ENCODE data around the gene CD151.

Gene CD151

GRCh38 chr11:812390-812789 is 20.4 kb upstream of the CD151 start:
- Histone ChIP-seq H3K27ac (ENCODE audit: low read depth, low read length, poor library complexity, severe bottlenecking) (no peak overlapping the region), H3F3A (ENCODE audit: insufficient read depth, low read length) (peaks cover under 1% of the 10 kb centered on the region; the same call in 1 of the 2 replicates), H3K4me2 (ENCODE audit: low read length) (no peak overlapping the region), H3K27me3 (ENCODE audit: insufficient read depth, low read length) (no peaks in the 10 kb centered on the region), H3K36me3 (ENCODE audit: insufficient read depth, low read length) (peaks cover 57% of the 10 kb centered on the region), H3K9ac (ENCODE audit: low read length) (no peak overlapping the region), H4K20me1 (ENCODE audit: insufficient read depth, low read length) (no peaks in the 10 kb centered on the region), H3K4me3 (ENCODE audit: low read depth, low read length, poor library complexity, severe bottlenecking) (no peak overlapping the region), H3K4me1 (ENCODE audit: insufficient read depth, low read length, severe bottlenecking) (peaks cover 30% of the 10 kb centered on the region), H3K9me3 (ENCODE audit: low read length) (no peaks in the 10 kb centered on the region), H3K9me2 (ENCODE audit: low read depth, low read length) (no peaks in the 10 kb centered on the region), H2AFZ (ENCODE audit: low read length) (no peak overlapping the region), H3K79me2 (ENCODE audit: insufficient read depth, low read length) (peaks cover 15% of the 10 kb centered on the region)
- TF ChIP-seq CTCF (IDR thresholded peaks at IDR 0.05; ENCODE audit: low read length) = no peak
- TF ChIP-seq EZH2 (IDR thresholded peaks at IDR 0.05; ENCODE audit: borderline replicate concordance, low read length) = no peak

GRCh38 chr11:813072-813455 is 19.7 kb upstream of the CD151 start:
- no peak overlapping the region for H3K27ac ChIP-seq (ENCODE audit: low read depth, low read length, poor library complexity, severe bottlenecking)
- no peak for TF ChIP-seq CTCF (IDR thresholded peaks at IDR 0.05; ENCODE audit: low read length)
- no peak for TF ChIP-seq EZH2 (IDR thresholded peaks at IDR 0.05; ENCODE audit: borderline replicate concordance, low read length)
- no peaks in the 10 kb centered on the region for H3K27me3 ChIP-seq (ENCODE audit: insufficient read depth, low read length)
- no peaks in the 10 kb centered on the region for H4K20me1 ChIP-seq (ENCODE audit: insufficient read depth, low read length)
- H3K9me2 ChIP-seq (ENCODE audit: low read depth, low read length) = no peaks in the 10 kb centered on the region
- H3K36me3 ChIP-seq (ENCODE audit: insufficient read depth, low read length) = peaks cover 57% of the 10 kb centered on the region
- no peak overlapping the region for H2AFZ ChIP-seq (ENCODE audit: low read length)
- no peaks in the 10 kb centered on the region for H3K9me3 ChIP-seq (ENCODE audit: low read length)
- H3K4me2 ChIP-seq (ENCODE audit: low read length) = no peak overlapping the region
- H3F3A ChIP-seq (ENCODE audit: insufficient read depth, low read length) = peaks cover 4% of the 10 kb centered on the region; the same call in 1 of the 2 replicates
- no peak overlapping the region for H3K4me3 ChIP-seq (ENCODE audit: low read depth, low read length, poor library complexity, severe bottlenecking)
- peaks cover 15% of the 10 kb centered on the region for H3K79me2 ChIP-seq (ENCODE audit: insufficient read depth, low read length)
- H3K9ac ChIP-seq (ENCODE audit: low read length) = no peak overlapping the region
- peaks cover 26% of the 10 kb centered on the region for H3K4me1 ChIP-seq (ENCODE audit: insufficient read depth, low read length, severe bottlenecking)

- Histone ChIP-seq H3K79me2 (ENCODE audit: insufficient read depth, low read length) (peaks cover 15% of the 10 kb centered on the region), H4K20me1 (ENCODE audit: insufficient read depth, low read length) (no peaks in the 10 kb centered on the region)
Measured at GRCh38 chr11:813456-814096, 19.2 kb upstream of the CD151 start.

More at GRCh38 chr11:813456-814096, 19.2 kb upstream of the CD151 start:
- no peaks in the 10 kb centered on the region for H3K9me2 ChIP-seq (ENCODE audit: low read depth, low read length)
- H3K4me1 ChIP-seq (ENCODE audit: insufficient read depth, low read length, severe bottlenecking) = peaks cover 20% of the 10 kb centered on the region
- no peaks in the 10 kb centered on the region for H3K9me3 ChIP-seq (ENCODE audit: low read length)
- H3K4me3 ChIP-seq (ENCODE audit: low read depth, low read length, poor library complexity, severe bottlenecking) = no peak overlapping the region
- H2AFZ ChIP-seq (ENCODE audit: low read length) = no peak overlapping the region
- H3K27ac ChIP-seq (ENCODE audit: low read depth, low read length, poor library complexity, severe bottlenecking) = no peak overlapping the region
- peaks cover 4% of the 10 kb centered on the region; the same call in 1 of the 2 replicates for H3F3A ChIP-seq (ENCODE audit: insufficient read depth, low read length)
- H3K36me3 ChIP-seq (ENCODE audit: insufficient read depth, low read length) = peaks cover 57% of the 10 kb centered on the region
- H3K9ac ChIP-seq (ENCODE audit: low read length) = no peak overlapping the region
- H3K27me3 ChIP-seq (ENCODE audit: insufficient read depth, low read length) = no peaks in the 10 kb centered on the region
- no peak overlapping the region for H3K4me2 ChIP-seq (ENCODE audit: low read length)
- TF ChIP-seq CTCF (IDR thresholded peaks at IDR 0.05; ENCODE audit: low read length) = no peak
- TF ChIP-seq EZH2 (IDR thresholded peaks at IDR 0.05; ENCODE audit: borderline replicate concordance, low read length) = no peak
